ENCODE data around the gene SLC12A8. TPM values are rescaled to one million over a fixed set of nuclear protein-coding genes. Genes with fewer than 3 reads are reported as not detected.

The SLC12A8 gene
- total RNA-seq, 1 experiment from 2014 or later = 13.0 TPM

DNA sequence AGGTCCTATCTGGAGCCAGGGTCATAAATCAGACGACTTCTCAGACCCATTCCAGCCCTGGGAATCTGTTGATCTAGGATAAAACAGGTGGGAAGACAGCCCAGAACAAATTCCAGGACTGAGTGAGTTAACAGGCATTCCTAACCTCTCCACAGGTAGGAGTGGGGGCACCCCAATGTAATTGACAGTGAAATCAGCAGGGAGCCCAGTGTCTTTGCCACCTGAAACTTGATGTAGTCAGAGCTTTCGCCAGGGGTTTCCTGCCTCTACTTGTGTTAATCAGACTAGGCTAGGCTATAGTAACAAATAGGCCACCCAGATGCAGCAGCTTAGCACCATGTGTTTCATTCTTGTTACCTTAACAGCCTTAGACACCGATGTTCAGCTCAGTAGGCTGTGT lies 154.0 kb downstream of the SLC12A8 start:
- Mint-ChIP-seq H3K9me3 (ENCODE audit: unreplicated experiment) (no peaks in the 10 kb centered on the region), H3K36me3 (ENCODE audit: insufficient read depth, unreplicated experiment) (no peaks in the 10 kb centered on the region), H3K4me3 (ENCODE audit: unreplicated experiment) (no peak overlapping the region), H3K4me1 (ENCODE audit: insufficient read depth, unreplicated experiment) (peaks cover 63% of the 10 kb centered on the region), H3K27ac (ENCODE audit: low read depth, unreplicated experiment) (peak overlapping the region; percentile 47), H3K27me3 (ENCODE audit: insufficient read depth, unreplicated experiment) (no peaks in the 10 kb centered on the region)
- CTCF ChIA-PET = no interaction called here
- intact Hi-C loops (cut with micrococcal nuclease) = loop anchor here (5.0 to 10.0 kb wide), 2 partner anchors 49 to 316 kb away; partner anchors contain the start of gene ZNF148
- POLR2A ChIA-PET = interaction anchor here (0.7 to 2.4 kb wide), 3 partner anchors 21 to 71 kb away, joined by 3 to 9 read pairs (median 7); no protein-coding TSS in a partner anchor
- no peak for DNase-seq (ENCODE audit: unreplicated experiment)
- TF ChIP-seq, protein P1, sequence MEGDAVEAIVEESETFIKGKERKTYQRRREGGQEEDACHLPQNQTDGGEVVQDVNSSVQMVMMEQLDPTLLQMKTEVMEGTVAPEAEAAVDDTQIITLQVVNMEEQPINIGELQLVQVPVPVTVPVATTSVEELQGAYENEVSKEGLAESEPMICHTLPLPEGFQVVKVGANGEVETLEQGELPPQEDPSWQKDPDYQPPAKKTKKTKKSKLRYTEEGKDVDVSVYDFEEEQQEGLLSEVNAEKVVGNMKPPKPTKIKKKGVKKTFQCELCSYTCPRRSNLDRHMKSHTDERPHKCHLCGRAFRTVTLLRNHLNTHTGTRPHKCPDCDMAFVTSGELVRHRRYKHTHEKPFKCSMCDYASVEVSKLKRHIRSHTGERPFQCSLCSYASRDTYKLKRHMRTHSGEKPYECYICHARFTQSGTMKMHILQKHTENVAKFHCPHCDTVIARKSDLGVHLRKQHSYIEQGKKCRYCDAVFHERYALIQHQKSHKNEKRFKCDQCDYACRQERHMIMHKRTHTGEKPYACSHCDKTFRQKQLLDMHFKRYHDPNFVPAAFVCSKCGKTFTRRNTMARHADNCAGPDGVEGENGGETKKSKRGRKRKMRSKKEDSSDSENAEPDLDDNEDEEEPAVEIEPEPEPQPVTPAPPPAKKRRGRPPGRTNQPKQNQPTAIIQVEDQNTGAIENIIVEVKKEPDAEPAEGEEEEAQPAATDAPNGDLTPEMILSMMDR (IDR thresholded peaks at IDR 0.05; ENCODE audit: unreplicated experiment) = no peak
- no TSS peak for BruUV-seq (replicated peaks)

DNA sequence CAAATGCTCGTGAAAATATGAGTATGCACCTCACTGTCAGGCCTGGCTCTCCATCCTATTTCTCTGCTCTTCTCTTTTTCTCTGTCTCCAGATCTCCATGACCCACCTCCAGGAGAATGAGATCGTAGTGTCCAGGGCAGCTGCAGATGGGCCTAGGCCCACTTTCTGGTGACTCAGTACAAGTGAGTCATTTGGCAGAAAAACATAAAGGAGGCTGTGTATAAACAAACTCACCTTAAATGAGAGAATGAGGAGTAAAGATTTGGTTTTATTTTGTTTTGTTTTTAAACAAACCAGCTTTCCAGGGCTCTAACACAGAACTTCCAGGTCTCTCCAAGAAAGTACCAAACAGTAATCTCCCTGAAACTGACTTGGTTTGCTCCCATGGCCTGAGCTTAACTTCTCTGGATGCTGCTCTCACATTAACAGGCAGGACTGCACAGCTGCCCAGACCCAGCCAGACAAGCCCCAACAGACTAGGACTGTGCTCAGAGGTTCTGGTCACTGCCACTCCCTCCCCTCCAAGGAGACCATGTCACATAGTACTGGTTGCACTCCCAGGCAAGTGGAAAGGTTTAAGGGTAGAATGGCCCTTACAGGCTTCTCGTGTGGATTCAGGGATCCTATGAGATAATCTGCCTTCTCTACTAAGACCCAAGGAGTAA lies 155.2 kb downstream of the SLC12A8 start:
- no peaks in the 10 kb centered on the region for H3K36me3 Mint-ChIP-seq (ENCODE audit: insufficient read depth, unreplicated experiment)
- TF ChIP-seq, protein P1 (IDR thresholded peaks at IDR 0.05; ENCODE audit: unreplicated experiment) = no peak
- H3K27ac Mint-ChIP-seq (ENCODE audit: low read depth, unreplicated experiment) = peak overlapping the region; percentile 47
- intact Hi-C loops (cut with micrococcal nuclease) = loop anchor here (5.0 to 10.0 kb wide), 2 partner anchors 50 to 317 kb away; partner anchors contain the start of gene ZNF148
- H3K27me3 Mint-ChIP-seq (ENCODE audit: insufficient read depth, unreplicated experiment) = no peaks in the 10 kb centered on the region
- no TSS peak for BruUV-seq (replicated peaks)
- CTCF ChIA-PET = interaction anchor here (0.7 to 2.0 kb wide), 2 partner anchors 59 to 168 kb away, joined by 3 to 5 read pairs; no protein-coding TSS in a partner anchor
- H3K4me1 Mint-ChIP-seq (ENCODE audit: insufficient read depth, unreplicated experiment) = peaks cover 54% of the 10 kb centered on the region
- POLR2A ChIA-PET = interaction anchor here (0.6 to 2.4 kb wide), 7 partner anchors 12 to 387 kb away, joined by 3 to 9 read pairs (median 5); no protein-coding TSS in a partner anchor
- peak; percentile 86 for DNase-seq (ENCODE audit: unreplicated experiment)
- peak overlapping the region; percentile 62 for H3K4me3 Mint-ChIP-seq (ENCODE audit: unreplicated experiment)
- H3K9me3 Mint-ChIP-seq (ENCODE audit: unreplicated experiment) = no peaks in the 10 kb centered on the region

DNA sequence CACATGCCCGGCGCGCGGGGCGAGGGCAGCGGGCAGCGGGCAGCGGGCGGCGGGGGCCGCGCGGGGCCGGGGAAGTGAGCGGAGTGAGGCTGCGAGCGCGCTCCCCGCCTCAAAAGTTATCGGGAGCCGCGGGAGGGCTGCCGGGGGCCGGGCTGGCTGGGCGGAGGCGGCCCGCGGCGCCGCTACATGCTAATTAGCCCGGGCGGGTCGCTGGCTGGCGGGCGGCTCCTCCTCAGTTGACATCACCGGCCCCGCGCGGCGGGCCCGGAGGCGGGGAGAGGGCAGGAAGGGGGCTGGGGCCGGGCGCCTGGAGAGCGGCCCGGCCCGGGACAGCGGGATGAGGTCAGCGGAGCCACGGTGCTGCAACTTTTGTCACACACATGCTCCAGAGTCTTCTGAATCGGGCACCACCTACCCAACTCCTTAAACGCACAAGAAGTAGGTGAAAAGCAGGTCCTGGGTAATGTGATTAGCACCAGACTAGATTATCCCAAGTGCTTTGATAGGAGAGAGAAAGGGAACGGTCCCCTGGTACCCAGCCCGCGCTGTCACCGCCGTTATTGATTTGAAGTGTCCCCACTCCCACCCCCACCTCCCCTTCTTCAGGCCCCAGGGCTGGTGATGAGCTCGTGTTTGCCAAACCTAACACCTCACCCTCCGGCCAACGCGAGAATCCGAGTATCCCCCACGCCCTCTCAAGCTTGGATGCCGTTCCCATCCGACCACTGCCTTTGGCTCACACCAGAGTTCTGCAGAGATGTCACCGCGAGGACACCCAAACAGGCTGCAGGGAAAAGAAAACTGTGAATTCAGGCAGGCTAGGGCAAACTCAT lies 156.4 kb downstream of the SLC12A8 start, which contains the start of gene HEG1:
Gene HEG1 (minus strand): TSS at position 85 of the 833 bp plus-strand sequence. CDS start 107 bp downstream, outside the sequence.
- DNase-seq (ENCODE audit: unreplicated experiment) = peak; percentile 69
- intact Hi-C loops (cut with micrococcal nuclease) = loop anchor here (5.0 to 10.0 kb wide), 2 partner anchors 51 to 319 kb away; partner anchors contain the start of gene ZNF148
- ChIA-PET POLR2A (interaction anchor here (0.6 to 2.4 kb wide), 4 partner anchors 11 to 61 kb away, joined by 4 to 9 read pairs (median 6); no protein-coding TSS in a partner anchor), CTCF (interaction anchor here (0.5 to 2.0 kb wide), 6 partner anchors 19 to 518 kb away, joined by 3 to 5 read pairs (median 4); no protein-coding TSS in a partner anchor)
- TF ChIP-seq, protein P1 (IDR thresholded peaks at IDR 0.05; ENCODE audit: unreplicated experiment) = no peak
- no peaks in the 10 kb centered on the region for H3K27me3 Mint-ChIP-seq (ENCODE audit: insufficient read depth, unreplicated experiment)
- BruUV-seq (replicated peaks) = no TSS peak
- H3K27ac Mint-ChIP-seq (ENCODE audit: low read depth, unreplicated experiment) = peak within 1 kb of the TSS; percentile 73
- H3K4me1 Mint-ChIP-seq (ENCODE audit: insufficient read depth, unreplicated experiment) = peaks cover 51% of the 10 kb centered on the region
- peak within 1 kb of the TSS; percentile 81 for H3K4me3 Mint-ChIP-seq (ENCODE audit: unreplicated experiment)
- no peaks in the 10 kb centered on the region for H3K36me3 Mint-ChIP-seq (ENCODE audit: insufficient read depth, unreplicated experiment)
- H3K9me3 Mint-ChIP-seq (ENCODE audit: unreplicated experiment) = no peaks in the 10 kb centered on the region
